ENCODE measurements around the gene PEG3.

- TF ChIP-seq CTCF (IDR thresholded peaks at IDR 0.05; ENCODE audit: insufficient read depth, low read length, poor library complexity, severe bottlenecking) (no peak), EZH2phosphoT487 (conservative IDR thresholded peaks at IDR 0.05; ENCODE audit: low read length) (no peak)
Measured at GRCh38 chr19:56827708-56828107, 12.8 kb downstream of the PEG3 start.

All from SU-DHL-6 (cell line).